HepG2 (cell line): Measurements from ENCODE around the gene TRIM8. TPM values are rescaled to one million over a fixed set of nuclear protein-coding genes. Genes with fewer than 3 reads are reported as not detected.
A peak's percentile ranks its signal among the peaks of the same experiment; 100 is the strongest.

Experiments
- CEBPZ ChIP-seq: IDR thresholded peaks from 2 replicates; pipeline ENCODE4 v1.6.1; 2012; ENCODE audit warnings: low read length, improper control_type of control experiment
- EP300 ChIP-seq, 3 experiments: sonication (generic) in 1 of 3; formaldehyde crosslinking in 1 of 3; IDR thresholded peaks; 2 replicates each; pipeline versions ENCODE4 v1.5.1 to v1.6.1; 2011 to 2020; ENCODE audit warnings: low read depth in 2 of 3, low read length in 2 of 3, borderline replicate concordance in 1 of 3, improper control_type of control experiment in 1 of 3, mild to moderate bottlenecking in 1 of 3, missing genetic modification reagents in 1 of 3, moderate library complexity in 1 of 3
- HNF4A ChIP-seq: sonication (generic); formaldehyde crosslinking; IDR thresholded peaks from 2 replicates; pipeline ENCODE4 v1.4.0; 2020; ENCODE audit warnings: missing genetic modification reagents
- HOXD1 ChIP-seq: sonication (generic); formaldehyde crosslinking; IDR thresholded peaks from 2 replicates; pipeline ENCODE4 v1.5.0; 2020; ENCODE audit warnings: missing genetic modification reagents
- MEIS2 ChIP-seq: sonication (generic); formaldehyde crosslinking; IDR thresholded peaks from 2 replicates; pipeline ENCODE4 v1.9.0; 2021; ENCODE audit warnings: mild to moderate bottlenecking, missing genetic modification reagents
- MTF2 ChIP-seq: sonication (generic); formaldehyde crosslinking; IDR thresholded peaks from 2 replicates; pipeline ENCODE4 v1.5.0; 2020; ENCODE audit warnings: missing genetic modification reagents, borderline replicate concordance
- MZF1 ChIP-seq: sonication (generic); formaldehyde crosslinking; IDR thresholded peaks from 2 replicates; pipeline ENCODE4 v1.8.1; 2023; ENCODE audit warnings: mild to moderate bottlenecking, missing genetic modification reagents, borderline replicate concordance
- POLR2AphosphoS5 ChIP-seq: IDR thresholded peaks from 2 replicates; pipeline ENCODE4 v1.6.1; 2012; ENCODE audit warnings: low read depth, low read length
- RBFOX2 ChIP-seq: fragments of 200-400 bp; formaldehyde crosslinking; IDR thresholded peaks from 2 replicates; pipeline ENCODE4 v1.6.1; 2017; ENCODE audit warnings: low read depth, mild to moderate bottlenecking, low read length
- REST ChIP-seq, 2 experiments: IDR thresholded peaks; 2 replicates each; pipeline ENCODE4 v1.6.1; 2011 to 2012; ENCODE audit warnings: low read length in 2 of 2, borderline replicate concordance in 1 of 2, low read depth in 1 of 2, mild to moderate bottlenecking in 1 of 2, moderate library complexity in 1 of 2
- SIN3A ChIP-seq: IDR thresholded peaks from 2 replicates; pipeline ENCODE4 v1.6.1; 2011; ENCODE audit warnings: low read depth, mild to moderate bottlenecking, control low read depth, low read length, borderline replicate concordance
- SKI ChIP-seq: fragments of 450-650 bp; IDR thresholded peaks from one replicate; pipeline ENCODE4 v1.6.1; 2018; ENCODE audit warnings: mild to moderate bottlenecking; ENCODE audit not compliant: partially characterized antibody
- SMC3 ChIP-seq: IDR thresholded peaks from 2 replicates; pipeline ENCODE4 v1.6.1; 2011; ENCODE audit warnings: low read length, improper control_type of control experiment
- SPEN ChIP-seq: sonication (generic); formaldehyde crosslinking; IDR thresholded peaks from 2 replicates; pipeline ENCODE4 v1.5.1; 2020; ENCODE audit warnings: low read depth, mild to moderate bottlenecking, missing genetic modification reagents
- TERF1 ChIP-seq: sonication (generic); formaldehyde crosslinking; IDR thresholded peaks from 2 replicates; pipeline ENCODE4 v1.8.0; 2022; ENCODE audit warnings: mild to moderate bottlenecking, missing genetic modification reagents, moderate library complexity
- ZBTB39 ChIP-seq: sonication (generic); formaldehyde crosslinking; IDR thresholded peaks from 2 replicates; pipeline ENCODE4 v1.5.0; 2020; ENCODE audit warnings: missing genetic modification reagents
- ZFY ChIP-seq: sonication (generic); formaldehyde crosslinking; IDR thresholded peaks from 2 replicates; pipeline ENCODE4 v1.4.0; 2020; ENCODE audit warnings: missing genetic modification reagents
- ZNF563 ChIP-seq: sonication (generic); formaldehyde crosslinking; IDR thresholded peaks from 2 replicates; pipeline ENCODE4 v1.8.0; 2022; ENCODE audit warnings: mild to moderate bottlenecking, moderate library complexity, missing genetic modification reagents
- polyA plus RNA-seq, 8 experiments: library from polyadenylated mRNA; depleted of rRNA in 3 of 8; stranded (reverse) in 7 of 8; unstranded in 1 of 8; fragments of >200 nt; fragmentation: Illumina TruSeq in 4 of 8; extraction: Trizol in 4 of 8; gene quantifications; 2 replicates each; pipeline versions ENCODE4 v1.2.1 to v1.2.3, GENCODE V29; 2011 to 2016; ENCODE audit warnings: low read depth in 4 of 8, missing spikeins in 1 of 8, mixed read lengths in 1 of 8; ENCODE audit not compliant: insufficient read depth in 1 of 8
- total RNA-seq, 5 experiments: library from RNA; depleted of rRNA; stranded (reverse); fragments of >200 nt; fragmentation: Illumina TruSeq; extraction: Trizol; gene quantifications; 2 replicates each; pipeline ENCODE4 v1.2.3, GENCODE V29; 2016; ENCODE audit warnings: low read depth in 1 of 5

Gene TRIM8
- total and polyA plus RNA-seq, 2 of the 13 experiments (the other 11 are each of a cell fraction or from before 2014, with no cell fraction given): 38.9 to 66.5 TPM

- TF ChIP-seq ZBTB39 (CRISPR knock-in tag): no peak
- TF ChIP-seq REST (IDR thresholded peaks at IDR 0.05; ENCODE audit: borderline replicate concordance in 1 of 2, low read depth in 1 of 2, low read length in 2 of 2): no peak
- TF ChIP-seq TERF1: no peak
- no peak for TF ChIP-seq SMC3
- TF ChIP-seq CEBPZ: no peak
- no peak for TF ChIP-seq MZF1 (CRISPR knock-in tag)
- TF ChIP-seq HOXD1: no peak
- TF ChIP-seq ZNF563: no peak
- TF ChIP-seq MEIS2 (CRISPR knock-in tag): 0 out of 2 replicates have a peak, but pooled peaks have one; percentile 8
- 0 out of 2 replicates have a peak, but pooled peaks have one; percentile 3 for TF ChIP-seq SPEN (CRISPR knock-in tag)
- TF ChIP-seq SKI: peak; percentile 70
- TF ChIP-seq MTF2: no peak
- TF ChIP-seq HNF4A: peak; percentile 52; the same call in 1 of the 2 replicates
- peak; percentile 76 for TF ChIP-seq RBFOX2
- TF ChIP-seq EP300 (IDR thresholded peaks at IDR 0.05; ENCODE audit: low read depth in 2 of 2, low read length in 2 of 2): 0 out of 4 replicates have a peak, but pooled peaks of 1 of the 2 experiments have one; percentile 16
- TF ChIP-seq EP300 (CRISPR knock-in tag; IDR thresholded peaks at IDR 0.05; ENCODE audit: borderline replicate concordance): no peak
- TF ChIP-seq SIN3A: peak; percentile 36; the same call in 1 of the 2 replicates
- peak; percentile 33; the same call in 1 of the 2 replicates for TF ChIP-seq ZFY (CRISPR knock-in tag)
- TF ChIP-seq POLR2AphosphoS5: peak; percentile 35; the same call in 1 of the 2 replicates
Measured at GRCh38 chr10:102644066-102644645, at the start of gene TRIM8 (continued).
